K562 (cell line): ENCODE data around the gene SMIM8. TPM values are rescaled to one million over a fixed set of nuclear protein-coding genes. Genes with fewer than 3 reads are reported as not detected.

Source experiments
- ATAC-seq: fragments of 200-7000 bp; cut with Tn5 transposase; 3 replicates; pipeline ENCODE4 v1.9.1; 2020; ENCODE audit warnings: moderate library complexity
- BruUV-seq: library from RNA; stranded (reverse); fragments of 400-500 nt; replicated peaks from 2 replicates; lab custom pipeline; 2021; lab: Mats Ljungman, UMichigan
- CTCF ChIA-PET: fragments of 300-600 bp; formaldehyde crosslinking; extraction: SDS; loops from one replicate; lab custom pipeline; 2021; ENCODE audit warnings: low intra/inter-chr PET ratio; lab: Yijun Ruan, JAX
- POLR2A ChIA-PET: fragments of 300-600, 350-650 bp; sonication (Branson Sonifier 250); formaldehyde crosslinking; extraction: SDS; loops from one replicate; lab custom pipeline; 2021; ENCODE audit warnings: antibody characterized with exemption, inconsistent platforms; lab: Yijun Ruan, JAX
- DNase-seq, 4 experiments: peaks; one replicate each; pipeline versions ENCODE4 v3.0.0 to v3.0.0-alpha.2; 2011 to 2018; ENCODE audit warnings: low spot score in 3 of 4, mixed read lengths in 3 of 4; ENCODE audit errors: extremely low read depth in 1 of 4
- FAIRE-seq: peaks from 2 replicates; lab custom pipeline; 2011; peaks lifted over from hg19 to GRCh38; lab: Jason Lieb, UNC
- H2AFZ ChIP-seq: 2 replicates; pipeline ENCODE4 v1.6.0; 2011; ENCODE audit warnings: low read depth, low read length, control low read depth, inconsistent platforms
- H3K27ac ChIP-seq: fragments of 200-600 bp; 3 replicates; pipeline ENCODE4 v1.8.0; 2011; ENCODE audit warnings: low read depth, mild to moderate bottlenecking, control low read depth, inconsistent platforms, low read length, moderate library complexity, mixed read lengths; ENCODE audit errors: extremely low read depth
- H3K27me3 ChIP-seq, 2 experiments: fragments of 300-600 bp in 1 of 2; 2 replicates in 1 of 2; 3 replicates in 1 of 2; pipeline versions ENCODE4 v1.6.0 to v1.8.0; 2011; ENCODE audit warnings: inconsistent platforms in 2 of 2, low read length in 2 of 2, mild to moderate bottlenecking in 1 of 2, mixed read lengths in 1 of 2, moderate library complexity in 1 of 2; ENCODE audit not compliant: control insufficient read depth in 2 of 2, insufficient read depth in 2 of 2
- H3K36me3 ChIP-seq: fragments of 300-600 bp; 3 replicates; pipeline ENCODE4 v1.8.0; 2011; ENCODE audit warnings: mild to moderate bottlenecking, low read length, inconsistent platforms; ENCODE audit not compliant: control insufficient read depth, insufficient read depth
- H3K4me1 ChIP-seq, 2 experiments: fragments of 200-600 bp in 1 of 2; replicated peaks in 1 of 2; 2 replicates in 1 of 2; 3 replicates in 1 of 2; pipeline versions ENCODE4 v1.5.1 to v1.8.0; 2011; ENCODE audit warnings: inconsistent platforms in 2 of 2, low read length in 2 of 2, mild to moderate bottlenecking in 1 of 2, mixed read lengths in 1 of 2, moderate library complexity in 1 of 2; ENCODE audit not compliant: control insufficient read depth in 2 of 2, insufficient read depth in 2 of 2
- H3K4me2 ChIP-seq: 2 replicates; pipeline ENCODE4 v1.6.1; 2011; ENCODE audit warnings: low read length, control low read depth, inconsistent platforms, mixed read lengths; ENCODE audit not compliant: insufficient read depth
- H3K4me3 ChIP-seq: fragments of 200-600 bp; sonication (generic), shearing (Covaris generic); 2 replicates; pipeline ENCODE4 v1.5.1; 2016; ENCODE audit warnings: control low read depth, inconsistent platforms
- H3K79me2 ChIP-seq: fragments of 200-600 bp; 3 replicates; pipeline ENCODE4 v1.8.0; 2011; ENCODE audit warnings: low read length, inconsistent platforms; ENCODE audit not compliant: control insufficient read depth, insufficient read depth
- H3K9ac ChIP-seq, 2 experiments: 2 replicates each; pipeline versions ENCODE4 v1.6.0 to v1.6.1; 2011; ENCODE audit warnings: low read depth in 2 of 2, low read length in 2 of 2, control low read depth in 1 of 2, inconsistent platforms in 1 of 2, mild to moderate bottlenecking in 1 of 2, mixed read lengths in 1 of 2; ENCODE audit not compliant: insufficient read depth in 1 of 2
- H3K9me1 ChIP-seq: one replicate; pipeline ENCODE4 v1.6.0; 2011; ENCODE audit warnings: inconsistent platforms, mild to moderate bottlenecking, low read length, moderate library complexity; ENCODE audit not compliant: control insufficient read depth, insufficient read depth
- H3K9me3 ChIP-seq: replicated peaks from 2 replicates; pipeline ENCODE4 v1.5.1; 2011; ENCODE audit warnings: low read depth, low read length, inconsistent platforms; ENCODE audit not compliant: control insufficient read depth, insufficient read depth
- H4K20me1 ChIP-seq: replicated peaks from 2 replicates; pipeline ENCODE4 v1.6.1; 2011; ENCODE audit warnings: low read length, inconsistent platforms, mixed read lengths; ENCODE audit not compliant: control insufficient read depth, insufficient read depth
- ATF1 ChIP-seq, 2 experiments: fragments of 450-650 bp in 1 of 2; IDR thresholded peaks; 2 replicates each; pipeline ENCODE4 v1.6.1; 2016; ENCODE audit warnings: missing compliant biosample characterization in 1 of 2, missing genetic modification characterization in 1 of 2
- BACH1 ChIP-seq: fragments of 200-800 bp; sonication (Bioruptor generic); IDR thresholded peaks from 2 replicates; pipeline ENCODE4 v1.6.1; 2016; ENCODE audit warnings: missing genetic modification characterization, missing compliant biosample characterization
- CHD2 ChIP-seq: IDR thresholded peaks from 2 replicates; pipeline ENCODE4 v1.6.1; 2011; ENCODE audit warnings: low read depth, low read length
- FUS ChIP-seq: fragments of 200-400 bp; formaldehyde crosslinking; optimal IDR thresholded peaks from 2 replicates; pipeline ENCODE3; 2017; ENCODE audit warnings: low read depth, low read length
- PCBP1 ChIP-seq: fragments of 200-400 bp; formaldehyde crosslinking; IDR thresholded peaks from 2 replicates; pipeline ENCODE4 v1.6.1; 2018; ENCODE audit warnings: mild to moderate bottlenecking, low read depth, low read length; ENCODE audit not compliant: poor library complexity, severe bottlenecking
- POLR3A ChIP-seq: IDR thresholded peaks from 2 replicates; pipeline ENCODE4 v1.6.1; 2011; ENCODE audit warnings: borderline replicate concordance, mild to moderate bottlenecking, moderate library complexity; ENCODE audit not compliant: insufficient read length, insufficient read depth; ENCODE audit errors: extremely low read depth
- SRSF3 ChIP-seq: fragments of 200-400 bp; formaldehyde crosslinking; IDR thresholded peaks from 2 replicates; pipeline ENCODE4 v1.6.1; 2016; ENCODE audit warnings: mild to moderate bottlenecking, low read length, moderate library complexity; ENCODE audit not compliant: insufficient read depth
- ZBTB12 ChIP-seq: fragments of 250-450 bp; sonication (Bioruptor Pico); IDR thresholded peaks from 2 replicates; pipeline ENCODE4 v1.4.0; 2020
- ZBTB7A ChIP-seq: IDR thresholded peaks from 2 replicates; pipeline ENCODE4 v1.6.1; 2011; ENCODE audit warnings: low read depth, mild to moderate bottlenecking, low read length, moderate library complexity, borderline replicate concordance; ENCODE audit not compliant: control insufficient read depth
- ZBTB9 ChIP-seq: fragments of 450-650 bp; formaldehyde crosslinking; IDR thresholded peaks from 2 replicates; pipeline ENCODE4 v1.4.0; 2020; ENCODE audit warnings: mild to moderate bottlenecking, moderate library complexity
- ZNF274 ChIP-seq: IDR thresholded peaks from 2 replicates; pipeline ENCODE4 v1.6.1; 2011; ENCODE audit warnings: low read depth, mild to moderate bottlenecking, low read length, moderate library complexity, borderline replicate concordance
- ZNF311 ChIP-seq: fragments of 250-450 bp; sonication (Bioruptor Pico); IDR thresholded peaks from 2 replicates; pipeline ENCODE4 v1.4.0; 2020; ENCODE audit warnings: mild to moderate bottlenecking, moderate library complexity
- ZNF717 ChIP-seq: fragments of 250-450 bp; sonication (Bioruptor Pico); IDR thresholded peaks from 2 replicates; pipeline ENCODE4 v1.5.0; 2021
- WGBS: fragments of 100-300 bp; shearing (Covaris generic); methylation state at CpG from one replicate; pipeline ENCODE4 v1.1.6; 2016; ENCODE audit warnings: low coverage, mixed read lengths; ENCODE audit not compliant: insufficient coverage; ENCODE audit errors: missing lambda C conversion rate; 5-methylcytosine and 5-hydroxymethylcytosine counted together
- in situ Hi-C: fragments of 300-500 bp; cut with MboI; formaldehyde crosslinking; loops from 4 replicates; pipeline ENCODE4 v1.15.0; 2018; ENCODE audit warnings: inconsistent platforms, mixed read lengths
- intact Hi-C: fragments of 100-400 bp; cut with micrococcal nuclease; formaldehyde crosslinking; loops from 2 replicates; pipeline ENCODE4 v1.14.2; 2022
- polyA plus RNA-seq, 8 experiments: library from polyadenylated mRNA; depleted of rRNA in 4 of 8; stranded (reverse) in 5 of 8; unstranded in 3 of 8; fragments of >200 nt; fragmentation: Nextera tagmentation in 2 of 8; fragmentation: Illumina TruSeq in 1 of 8; extraction: Ambion mirVana in 2 of 8; extraction: Trizol in 1 of 8; gene quantifications; 2 replicates each; pipeline versions ENCODE4 v1.2.1 to v1.2.3, GENCODE V29; 2011 to 2014; ENCODE audit warnings: inconsistent platforms in 1 of 8, missing spikeins in 1 of 8
- total RNA-seq, 7 experiments: library from RNA; depleted of rRNA in 6 of 7; stranded (reverse); fragments of >200 nt in 6 of 7; fragmentation: Illumina TruSeq in 2 of 7; extraction: Trizol in 2 of 7; gene quantifications; 2 replicates each; pipeline versions ENCODE4 v1.2.1 to v1.2.3, GENCODE V29; 2011 to 2021; ENCODE audit warnings: low replicate concordance in 1 of 7

SMIM8 gene
- total and polyA plus RNA-seq, 9 of the 15 experiments (the other 6 are each of a cell fraction or from before 2014, with no cell fraction given): 8.3 to 53.7 (median 15.1) TPM

GRCh38 chr6:87357479-87358196, 35.2 kb downstream of the SMIM8 start:
- intact Hi-C loops (no loop called here), in situ Hi-C loops (no loop called here)
- H3K36me3 ChIP-seq: no peaks in the 10 kb centered on the region
- no peaks in the 10 kb centered on the region for H3K27me3 ChIP-seq
- no peak for DNase-seq
- no peak for FAIRE-seq
- no TSS peak for BruUV-seq
- TF ChIP-seq PCBP1 (no peak), POLR3A (no peak), SRSF3 (no peak), ZNF717 (CRISPR knock-in tag) (no peak), CHD2 (no peak), ZBTB7A (no peak), BACH1 (no peak), FUS (no peak), ZBTB12 (CRISPR knock-in tag) (no peak), ZNF311 (CRISPR knock-in tag) (no peak), ATF1 (CRISPR knock-in tag; IDR thresholded peaks at IDR 0.05) (no peak), ATF1 (tag; IDR thresholded peaks at IDR 0.05) (no peak), ZNF274 (no peak), ZBTB9 (CRISPR knock-in tag) (no peak)
- H2AFZ ChIP-seq: no peak overlapping the region
- no peaks in the 10 kb centered on the region for H3K9me3 ChIP-seq
- no peak overlapping the region for H3K4me2 ChIP-seq
- no peaks in the 10 kb centered on the region for H4K20me1 ChIP-seq
- no peak overlapping the region for H3K4me3 ChIP-seq
- ATAC-seq: no peak
- H3K9me1 ChIP-seq: no peaks in the 10 kb centered on the region
- POLR2A ChIA-PET: no interaction called here
- CTCF ChIA-PET: no interaction called here
- 63% methylated on average over 3 of the region's 3 CpGs for WGBS
- no peak overlapping the region for H3K27ac ChIP-seq
- no peak overlapping the region for H3K9ac ChIP-seq
- H3K79me2 ChIP-seq: no peaks in the 10 kb centered on the region
- no peaks in the 10 kb centered on the region for H3K4me1 ChIP-seq
